ENCODE results near the gene RERE. TPM values are rescaled to one million over a fixed set of nuclear protein-coding genes. Genes with fewer than 3 reads are reported as not detected.
"Not testable (repeated sequence)": the region's sequence is repeated elsewhere in the genome, so short reads cannot be mapped to it uniquely, and the experiment has no call there.

RERE gene
- total RNA-seq, 1 donor from 2014 or later, result 76.8 TPM

DNA sequence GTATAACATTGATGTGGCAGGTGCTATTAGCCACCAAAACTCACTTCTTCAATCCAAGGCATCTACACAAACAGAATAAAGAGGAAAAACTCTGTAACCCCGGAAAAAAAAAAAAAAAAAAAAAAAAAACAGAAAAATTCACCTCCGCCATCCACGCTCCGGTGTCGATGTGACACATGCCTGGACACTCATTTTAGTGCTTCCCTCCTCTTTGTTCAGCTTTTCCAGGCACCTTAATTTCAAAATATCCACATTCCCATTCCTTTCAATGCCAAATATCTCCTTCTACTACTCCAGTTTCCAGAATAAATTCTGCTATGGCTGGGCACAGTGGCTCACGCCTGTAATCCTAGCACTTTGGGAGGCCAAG is 5.8 kb upstream of the RERE start:
- TF ChIP-seq, protein P1, sequence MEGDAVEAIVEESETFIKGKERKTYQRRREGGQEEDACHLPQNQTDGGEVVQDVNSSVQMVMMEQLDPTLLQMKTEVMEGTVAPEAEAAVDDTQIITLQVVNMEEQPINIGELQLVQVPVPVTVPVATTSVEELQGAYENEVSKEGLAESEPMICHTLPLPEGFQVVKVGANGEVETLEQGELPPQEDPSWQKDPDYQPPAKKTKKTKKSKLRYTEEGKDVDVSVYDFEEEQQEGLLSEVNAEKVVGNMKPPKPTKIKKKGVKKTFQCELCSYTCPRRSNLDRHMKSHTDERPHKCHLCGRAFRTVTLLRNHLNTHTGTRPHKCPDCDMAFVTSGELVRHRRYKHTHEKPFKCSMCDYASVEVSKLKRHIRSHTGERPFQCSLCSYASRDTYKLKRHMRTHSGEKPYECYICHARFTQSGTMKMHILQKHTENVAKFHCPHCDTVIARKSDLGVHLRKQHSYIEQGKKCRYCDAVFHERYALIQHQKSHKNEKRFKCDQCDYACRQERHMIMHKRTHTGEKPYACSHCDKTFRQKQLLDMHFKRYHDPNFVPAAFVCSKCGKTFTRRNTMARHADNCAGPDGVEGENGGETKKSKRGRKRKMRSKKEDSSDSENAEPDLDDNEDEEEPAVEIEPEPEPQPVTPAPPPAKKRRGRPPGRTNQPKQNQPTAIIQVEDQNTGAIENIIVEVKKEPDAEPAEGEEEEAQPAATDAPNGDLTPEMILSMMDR (IDR thresholded peaks at IDR 0.05), result no peak
- no peaks in the 10 kb centered on the region for H3K27me3 Mint-ChIP-seq (ENCODE audit: unreplicated experiment)
- DNase-seq (ENCODE audit: extremely low spot score, unreplicated experiment), result no peak
- no peak overlapping the region for H3K4me3 Mint-ChIP-seq (ENCODE audit: unreplicated experiment)
- peak overlapping the region; percentile 82 for H3K27ac Mint-ChIP-seq (ENCODE audit: unreplicated experiment)
- peaks cover 27% of the 10 kb centered on the region for H3K4me1 Mint-ChIP-seq (ENCODE audit: unreplicated experiment)
- no peaks in the 10 kb centered on the region for H3K9me3 Mint-ChIP-seq (ENCODE audit: unreplicated experiment)
- no peaks in the 10 kb centered on the region for H3K36me3 Mint-ChIP-seq (ENCODE audit: unreplicated experiment)

DNA sequence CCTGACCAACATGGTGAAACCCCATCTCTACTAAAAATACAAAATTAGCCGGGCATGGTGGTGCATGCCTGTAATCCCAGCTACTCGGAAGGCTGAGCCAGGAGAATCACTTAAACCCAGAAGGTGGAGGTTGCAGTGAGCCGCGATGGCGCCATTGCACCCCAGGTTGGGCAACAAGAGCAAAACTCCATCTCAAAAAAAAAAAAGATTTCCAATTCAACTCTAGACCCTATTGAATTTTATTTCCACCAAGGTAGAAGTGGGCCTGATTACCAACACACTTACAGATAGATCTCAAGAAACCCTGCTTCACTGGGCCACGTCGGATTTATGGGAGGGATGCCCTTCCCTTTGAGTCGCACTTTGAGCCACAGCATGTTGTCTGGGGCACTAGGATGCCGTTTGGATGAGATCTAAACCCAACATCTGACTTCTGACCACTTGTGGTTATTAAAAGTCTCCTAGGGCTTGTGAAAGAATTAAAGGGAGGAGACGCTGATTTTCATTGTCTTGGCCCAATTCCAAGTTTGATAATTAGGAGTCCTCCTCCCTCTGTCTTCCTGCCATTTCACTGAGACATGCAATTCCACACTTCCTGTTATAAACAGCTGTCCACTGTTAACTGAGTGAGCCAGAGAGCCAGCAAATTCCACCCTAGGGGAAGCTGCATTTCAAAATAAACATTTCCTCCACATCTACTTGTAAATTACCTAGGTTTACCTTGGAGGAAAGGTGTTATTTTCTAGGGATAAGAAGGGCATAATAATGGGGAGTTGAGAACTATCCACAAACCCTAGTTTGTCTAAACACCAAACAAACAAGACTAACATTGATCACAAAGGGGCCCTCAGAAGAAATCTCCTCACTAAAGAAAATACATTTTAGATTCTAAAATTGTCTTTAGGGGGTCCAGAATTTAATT is 5.2 kb upstream of the RERE start:
- Mint-ChIP-seq H3K4me1 (ENCODE audit: unreplicated experiment) (peaks cover 29% of the 10 kb centered on the region), H3K4me3 (ENCODE audit: unreplicated experiment) (no peak overlapping the region), H3K27ac (ENCODE audit: unreplicated experiment) (peak overlapping the region; percentile 82), H3K36me3 (ENCODE audit: unreplicated experiment) (no peaks in the 10 kb centered on the region), H3K9me3 (ENCODE audit: unreplicated experiment) (no peaks in the 10 kb centered on the region), H3K27me3 (ENCODE audit: unreplicated experiment) (no peaks in the 10 kb centered on the region)
- TF ChIP-seq, protein P1 (IDR thresholded peaks at IDR 0.05), result no peak
- DNase-seq (ENCODE audit: extremely low spot score, unreplicated experiment), result no peak

DNA sequence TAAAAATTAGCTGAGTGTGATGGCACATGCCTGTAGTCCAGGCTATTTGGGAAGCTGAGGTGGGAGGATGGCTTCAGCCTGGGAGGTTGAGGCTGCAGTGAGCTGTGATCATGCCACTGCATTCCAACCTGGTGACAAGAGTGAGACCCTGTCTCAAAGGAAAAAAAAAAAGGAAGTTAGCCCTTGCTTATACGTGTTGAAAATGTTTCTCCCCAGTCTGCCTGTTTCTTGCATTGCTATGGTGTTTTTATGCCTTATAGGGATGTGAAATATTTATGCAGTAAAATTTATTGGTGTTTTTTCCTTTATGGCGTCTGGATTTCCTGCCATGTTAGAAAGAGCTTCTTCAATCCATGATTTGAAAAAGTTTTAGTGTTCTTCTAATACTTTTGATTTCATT is 3.6 kb upstream of the RERE start:
- Mint-ChIP-seq H3K4me1 (ENCODE audit: unreplicated experiment) (peaks cover 36% of the 10 kb centered on the region), H3K36me3 (ENCODE audit: unreplicated experiment) (no peaks in the 10 kb centered on the region), H3K9me3 (ENCODE audit: unreplicated experiment) (no peaks in the 10 kb centered on the region), H3K4me3 (ENCODE audit: unreplicated experiment) (no peak overlapping the region), H3K27ac (ENCODE audit: unreplicated experiment) (no peak overlapping the region), H3K27me3 (ENCODE audit: unreplicated experiment) (no peaks in the 10 kb centered on the region)
- no peak for DNase-seq (ENCODE audit: extremely low spot score, unreplicated experiment)
- TF ChIP-seq, protein P1 (IDR thresholded peaks at IDR 0.05), result no peak

DNA sequence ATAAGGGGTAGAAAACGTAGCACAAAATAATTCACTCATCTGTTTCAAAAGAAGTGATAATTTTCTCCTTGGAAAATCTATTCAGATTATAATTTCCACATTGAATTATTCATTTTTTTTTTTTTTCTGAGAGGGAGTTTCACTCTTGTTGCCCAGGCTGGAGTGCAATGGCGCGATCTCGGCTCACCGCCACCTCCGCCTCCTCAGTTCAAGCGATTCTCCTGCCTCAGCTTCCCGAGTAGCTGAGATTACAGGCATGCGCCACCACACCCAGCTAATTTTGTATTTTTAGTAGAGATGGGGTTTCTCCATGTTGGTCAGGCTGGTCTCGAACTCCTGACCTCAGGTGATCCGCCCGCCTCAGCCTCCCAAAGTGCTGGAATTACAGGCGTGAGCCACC is 1.3 kb upstream of the RERE start:
- not testable (repeated sequence) for H3K9me3 Mint-ChIP-seq (ENCODE audit: unreplicated experiment); H3K27ac Mint-ChIP-seq (ENCODE audit: unreplicated experiment); DNase-seq (ENCODE audit: extremely low spot score, unreplicated experiment); H3K27me3 Mint-ChIP-seq (ENCODE audit: unreplicated experiment); H3K36me3 Mint-ChIP-seq (ENCODE audit: unreplicated experiment)
- Mint-ChIP-seq H3K4me1 (ENCODE audit: unreplicated experiment) (peaks cover 56% of the 10 kb centered on the region), H3K4me3 (ENCODE audit: unreplicated experiment) (peak overlapping the region; percentile 76)

DNA sequence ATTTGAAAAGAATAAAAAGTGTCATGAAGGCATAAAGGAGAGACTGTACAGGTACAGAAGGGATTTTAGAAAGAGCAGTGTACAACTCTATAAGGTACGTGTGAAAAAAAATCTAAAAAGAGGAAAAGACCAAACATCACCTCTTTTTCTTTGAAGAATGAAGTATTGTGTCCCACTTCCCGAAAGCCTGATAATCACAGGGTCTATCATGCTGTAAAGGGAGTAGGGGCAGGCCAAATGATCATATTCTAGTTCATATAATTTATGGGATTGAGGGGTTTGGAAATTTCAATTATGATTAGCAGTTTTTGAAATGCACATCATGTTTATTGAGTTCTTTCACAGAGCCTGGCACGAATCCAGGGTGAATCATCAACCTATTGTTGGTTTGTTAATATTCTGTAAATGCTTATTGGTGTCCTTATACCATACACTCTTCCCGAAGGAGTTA is 910 bp upstream of the RERE start:
- Mint-ChIP-seq H3K36me3 (ENCODE audit: unreplicated experiment) (no peaks in the 10 kb centered on the region), H3K27me3 (ENCODE audit: unreplicated experiment) (no peaks in the 10 kb centered on the region), H3K4me1 (ENCODE audit: unreplicated experiment) (peaks cover 55% of the 10 kb centered on the region), H3K27ac (ENCODE audit: unreplicated experiment) (peak overlapping the region; percentile 95), H3K9me3 (ENCODE audit: unreplicated experiment) (no peaks in the 10 kb centered on the region), H3K4me3 (ENCODE audit: unreplicated experiment) (peak overlapping the region; percentile 76)
- no peak for DNase-seq (ENCODE audit: extremely low spot score, unreplicated experiment)
- TF ChIP-seq, protein P1 (IDR thresholded peaks at IDR 0.05), result no peak
